ENCODE measurements around the gene TGFA. TPM values are rescaled to one million over a fixed set of nuclear protein-coding genes. Genes with fewer than 3 reads are reported as not detected.

Gene TGFA
- total RNA-seq, 1 donor from 2014 or later: 1.4 TPM

GRCh38 chr2:70511971-70512729 is 41.5 kb downstream of the TGFA start:
- no peaks in the 10 kb centered on the region for H4K20me1 ChIP-seq (ENCODE audit: insufficient read depth, low read length)
- no peaks in the 10 kb centered on the region for H3K4me1 ChIP-seq (ENCODE audit: insufficient read depth, low read length)
- no peaks in the 10 kb centered on the region for H3K27me3 ChIP-seq (ENCODE audit: insufficient read depth, low read length)
- Mint-ChIP-seq H3K9me3 (ENCODE audit: unreplicated experiment) (no peaks in the 10 kb centered on the region), H3K4me3 (ENCODE audit: unreplicated experiment) (no peak overlapping the region), H3K36me3 (ENCODE audit: low read depth, unreplicated experiment) (no peaks in the 10 kb centered on the region), H3K4me1 (ENCODE audit: low read depth, unreplicated experiment) (peaks cover 10% of the 10 kb centered on the region), H3K27ac (ENCODE audit: unreplicated experiment) (no peak overlapping the region), H3K27me3 (ENCODE audit: low read depth, unreplicated experiment) (peaks cover 4% of the 10 kb centered on the region)
- no peak overlapping the region for H3K27ac ChIP-seq (ENCODE audit: low read depth, low read length)
- H3K9ac ChIP-seq (ENCODE audit: low read length): no peak overlapping the region
- DNase-seq (ENCODE audit: low read depth) (no peak), FAIRE-seq (no peak)
- no peaks in the 10 kb centered on the region for H3K36me3 ChIP-seq (ENCODE audit: insufficient read depth, low read length)
- no peak overlapping the region for H3K4me2 ChIP-seq (ENCODE audit: low read length)
- H3K79me2 ChIP-seq (ENCODE audit: insufficient read depth, low read length): no peaks in the 10 kb centered on the region
- no peak overlapping the region for H3K4me3 ChIP-seq (ENCODE audit: insufficient read depth, low read depth, low read length)
- H2AFZ ChIP-seq (ENCODE audit: low read depth, low read length): no peak overlapping the region
- no peak for TF ChIP-seq EZH2 (IDR thresholded peaks at IDR 0.05; ENCODE audit: insufficient read depth, low read length)
- no peak for TF ChIP-seq CTCF (IDR thresholded peaks at IDR 0.05; ENCODE audit: insufficient read depth, low read depth, low read length)
- no peaks in the 10 kb centered on the region for H3K9me3 ChIP-seq (ENCODE audit: insufficient read depth, low read depth, low read length)

GRCh38 chr2:70510313-70510712 is 43.3 kb downstream of the TGFA start:
- DNase-seq (ENCODE audit: low read depth): no peak
- TF ChIP-seq EZH2 (IDR thresholded peaks at IDR 0.05; ENCODE audit: insufficient read depth, low read length) (no peak), CTCF (IDR thresholded peaks at IDR 0.05; ENCODE audit: insufficient read depth, low read depth, low read length) (no peak)
- Histone ChIP-seq H3K27ac (ENCODE audit: low read depth, low read length) (no peak overlapping the region), H3K9ac (ENCODE audit: low read length) (no peak overlapping the region), H4K20me1 (ENCODE audit: insufficient read depth, low read length) (no peaks in the 10 kb centered on the region), H3K4me2 (ENCODE audit: low read length) (no peak overlapping the region), H3K9me3 (ENCODE audit: insufficient read depth, low read depth, low read length) (no peaks in the 10 kb centered on the region), H3K4me3 (ENCODE audit: insufficient read depth, low read depth, low read length) (no peak overlapping the region), H2AFZ (ENCODE audit: low read depth, low read length) (no peak overlapping the region), H3K27me3 (ENCODE audit: insufficient read depth, low read length) (peaks cover 3% of the 10 kb centered on the region), H3K36me3 (ENCODE audit: insufficient read depth, low read length) (no peaks in the 10 kb centered on the region), H3K4me1 (ENCODE audit: insufficient read depth, low read length) (no peaks in the 10 kb centered on the region), H3K79me2 (ENCODE audit: insufficient read depth, low read length) (no peaks in the 10 kb centered on the region)
- Mint-ChIP-seq H3K27me3 (ENCODE audit: low read depth, unreplicated experiment) (peaks cover 7% of the 10 kb centered on the region), H3K4me3 (ENCODE audit: unreplicated experiment) (no peak overlapping the region), H3K36me3 (ENCODE audit: low read depth, unreplicated experiment) (no peaks in the 10 kb centered on the region), H3K4me1 (ENCODE audit: low read depth, unreplicated experiment) (peaks cover 6% of the 10 kb centered on the region), H3K27ac (ENCODE audit: unreplicated experiment) (no peak overlapping the region), H3K9me3 (ENCODE audit: unreplicated experiment) (no peaks in the 10 kb centered on the region)
- FAIRE-seq: no peak

- H3K79me2 ChIP-seq (ENCODE audit: insufficient read depth, low read length): no peaks in the 10 kb centered on the region
- no peak overlapping the region for H3K4me3 Mint-ChIP-seq (ENCODE audit: unreplicated experiment)
- no peak overlapping the region for H3K9ac ChIP-seq (ENCODE audit: low read length)
- peak overlapping the region; percentile 30 for H3K27ac Mint-ChIP-seq (ENCODE audit: unreplicated experiment)
- DNase-seq (ENCODE audit: low read depth) (no peak), FAIRE-seq (no peak)
- no peaks in the 10 kb centered on the region for H3K4me1 ChIP-seq (ENCODE audit: insufficient read depth, low read length)
- TF ChIP-seq EZH2 (IDR thresholded peaks at IDR 0.05; ENCODE audit: insufficient read depth, low read length) (no peak), CTCF (IDR thresholded peaks at IDR 0.05; ENCODE audit: insufficient read depth, low read depth, low read length) (no peak)
- H3K4me2 ChIP-seq (ENCODE audit: low read length): no peak overlapping the region
- no peaks in the 10 kb centered on the region for H3K9me3 ChIP-seq (ENCODE audit: insufficient read depth, low read depth, low read length)
- peaks cover 3% of the 10 kb centered on the region for H3K27me3 ChIP-seq (ENCODE audit: insufficient read depth, low read length)
- no peaks in the 10 kb centered on the region for H4K20me1 ChIP-seq (ENCODE audit: insufficient read depth, low read length)
- no peaks in the 10 kb centered on the region for H3K9me3 Mint-ChIP-seq (ENCODE audit: unreplicated experiment)
- H3K36me3 Mint-ChIP-seq (ENCODE audit: low read depth, unreplicated experiment): no peaks in the 10 kb centered on the region
- H3K36me3 ChIP-seq (ENCODE audit: insufficient read depth, low read length): no peaks in the 10 kb centered on the region
- H3K4me3 ChIP-seq (ENCODE audit: insufficient read depth, low read depth, low read length): no peak overlapping the region
- H3K27ac ChIP-seq (ENCODE audit: low read depth, low read length): no peak overlapping the region
- H3K4me1 Mint-ChIP-seq (ENCODE audit: low read depth, unreplicated experiment): peaks cover 6% of the 10 kb centered on the region
- H2AFZ ChIP-seq (ENCODE audit: low read depth, low read length): no peak overlapping the region
- peaks cover 7% of the 10 kb centered on the region for H3K27me3 Mint-ChIP-seq (ENCODE audit: low read depth, unreplicated experiment)
Measured at GRCh38 chr2:70509565-70509964, 44.1 kb downstream of the TGFA start.

Data from astrocyte (in vitro differentiated cells and primary cell).